Measurements from ENCODE around the gene PLCD1.
"Not testable (repeated sequence)": the region's sequence is repeated elsewhere in the genome, so short reads cannot be mapped to it uniquely, and the experiment has no call there.

The PLCD1 gene

DNA sequence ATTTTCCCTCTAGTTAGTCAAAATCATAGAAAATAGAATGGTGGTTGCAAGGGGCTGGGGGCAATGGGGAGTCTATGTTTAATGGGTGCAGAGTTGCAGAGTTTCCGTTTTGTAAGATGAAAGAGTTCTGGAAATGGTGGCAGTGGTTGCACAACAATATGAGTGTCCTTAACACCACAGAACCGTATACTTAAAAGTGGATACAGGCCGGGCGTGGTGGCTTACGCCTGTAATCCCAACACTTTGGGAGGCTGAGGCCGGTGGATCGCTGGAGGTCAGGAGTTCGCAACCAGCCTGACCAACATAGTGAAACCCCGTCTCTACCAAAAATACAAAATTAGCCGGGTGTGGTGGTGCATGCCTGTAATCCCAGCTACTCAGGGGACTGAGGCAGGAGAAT lies 41.1 kb downstream of the PLCD1 start:
- H3K4me3 ChIP-seq (ENCODE audit: low read depth, low read length) = not testable (repeated sequence)

DNA sequence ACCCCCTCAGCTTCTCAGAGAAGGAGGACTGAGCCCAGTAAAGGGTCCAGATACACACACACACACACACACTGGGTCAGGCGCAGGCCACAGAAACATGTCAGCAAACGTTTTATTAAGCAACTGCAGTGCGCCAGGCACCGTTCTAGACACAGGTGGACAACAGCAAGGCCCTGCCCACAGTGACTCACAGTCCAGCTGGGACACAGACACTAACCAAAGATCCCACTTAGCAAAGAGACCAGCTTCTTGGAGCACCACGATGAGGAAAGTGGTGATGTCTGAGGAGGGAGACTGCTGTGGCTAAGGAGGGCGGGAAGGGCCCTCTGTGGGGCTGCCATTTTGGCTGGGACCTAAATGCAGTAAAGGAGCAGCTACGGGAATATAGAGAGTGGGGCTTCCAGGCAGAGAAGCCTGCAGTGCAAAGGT lies 41.7 kb downstream of the PLCD1 start:
- no peak overlapping the region for H3K4me3 ChIP-seq (ENCODE audit: low read depth, low read length)

- no peak overlapping the region for H3K4me3 ChIP-seq (ENCODE audit: low read depth, low read length)
These were observed 42.1 kb downstream of the PLCD1 start for GRCh38 chr3:37987315-37987697.

DNA sequence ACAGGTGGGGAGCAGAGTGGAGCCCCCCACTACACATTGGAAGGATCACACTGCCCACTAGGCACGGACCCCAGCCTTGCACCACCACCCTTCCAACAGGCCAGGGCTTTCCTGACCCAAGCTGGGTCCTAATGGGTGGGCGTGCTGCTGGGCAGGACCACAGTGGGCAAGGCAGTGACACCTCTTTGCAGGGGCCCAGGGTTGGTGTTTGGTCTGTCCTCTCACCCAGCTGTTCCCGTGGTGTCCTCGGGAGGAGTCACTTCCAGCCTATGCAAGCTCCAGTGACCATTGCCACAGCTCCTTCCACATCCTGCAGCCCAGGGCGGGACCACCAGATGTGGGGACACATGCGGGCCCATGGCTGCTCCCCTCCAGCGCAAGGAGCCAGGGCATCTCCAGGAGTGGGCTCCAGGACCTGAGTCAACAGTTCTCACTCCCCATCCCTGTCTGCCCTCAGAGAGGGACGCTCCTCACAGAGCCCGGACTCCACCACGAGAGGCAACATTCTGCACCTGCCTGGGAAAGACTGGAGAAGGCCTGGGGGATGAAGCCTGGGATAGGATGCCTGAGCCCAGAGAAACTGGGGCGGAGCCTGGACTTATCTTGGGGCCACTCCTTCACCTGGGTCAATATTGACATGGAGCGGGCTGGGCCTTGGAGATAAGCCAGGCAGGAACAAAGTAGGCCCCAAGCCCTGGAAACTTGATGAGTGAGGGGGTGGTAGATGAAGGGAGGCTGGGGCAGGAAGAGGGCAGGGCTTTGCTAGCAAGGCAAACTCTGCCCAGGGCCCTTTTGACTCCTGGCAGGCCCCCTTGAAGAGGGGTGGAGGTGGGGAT lies 42.7 kb downstream of the PLCD1 start:
- H3K4me3 ChIP-seq (ENCODE audit: low read depth, low read length) = no peak overlapping the region

- H3K4me3 ChIP-seq (ENCODE audit: low read depth, low read length) = no peak overlapping the region
These were observed 43.7 kb downstream of the PLCD1 start for GRCh38 chr3:37985637-37986320.

DNA sequence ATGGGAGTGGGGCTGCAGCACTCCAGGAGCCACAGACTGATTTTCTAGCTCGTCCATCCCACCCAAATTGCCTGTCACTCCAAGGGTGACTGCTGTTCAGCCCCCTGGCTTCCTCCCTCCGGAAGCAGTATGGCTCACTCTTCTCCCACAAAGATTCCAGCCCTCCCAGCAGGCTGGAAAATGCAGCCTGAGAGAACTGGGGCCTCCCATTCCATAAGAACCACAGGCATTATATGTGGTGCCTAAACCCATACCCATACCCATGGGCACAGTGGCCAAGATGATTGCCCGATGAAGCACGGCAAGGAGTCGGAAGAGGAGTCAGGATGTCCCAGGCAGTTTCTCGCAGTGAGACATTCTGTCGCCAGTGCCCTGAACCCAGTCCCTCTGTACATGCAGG lies 44.8 kb downstream of the PLCD1 start:
- no peak overlapping the region for H3K4me3 ChIP-seq (ENCODE audit: low read depth, low read length)

- no peak overlapping the region for H3K4me3 ChIP-seq (ENCODE audit: low read depth, low read length)
These were observed 45.4 kb downstream of the PLCD1 start for GRCh38 chr3:37984051-37984450.

- no peak overlapping the region for H3K4me3 ChIP-seq (ENCODE audit: low read depth, low read length)
These were observed 47.1 kb downstream of the PLCD1 start for GRCh38 chr3:37982331-37982730.

DNA sequence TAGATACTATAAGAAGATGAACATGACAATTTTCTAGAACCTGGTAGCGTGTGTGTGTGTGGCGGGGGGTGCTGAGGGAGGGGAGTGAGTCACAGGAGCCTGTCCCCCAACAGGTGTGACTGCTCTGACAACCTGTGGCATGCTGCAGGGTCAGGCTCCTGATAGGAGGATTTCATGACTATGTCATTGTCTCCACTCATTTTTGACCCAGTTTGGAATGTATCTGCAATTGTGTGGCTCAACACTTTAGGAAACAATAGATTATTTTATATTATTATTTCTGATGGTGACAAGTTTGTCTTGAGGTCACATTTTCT lies 48.1 kb downstream of the PLCD1 start:
- H3K4me3 ChIP-seq (ENCODE audit: low read depth, low read length) = no peak overlapping the region

- no peak overlapping the region for H3K4me3 ChIP-seq (ENCODE audit: low read depth, low read length)
These were observed 48.7 kb downstream of the PLCD1 start for GRCh38 chr3:37980462-37981347.

- H3K4me3 ChIP-seq (ENCODE audit: low read depth, low read length) = no peak overlapping the region
These were observed 49.6 kb downstream of the PLCD1 start for GRCh38 chr3:37979541-37980461.

GRCh38 chr3:37974121-37975083 lies 55.0 kb downstream of the PLCD1 start:
- no peak overlapping the region for H3K4me3 ChIP-seq (ENCODE audit: low read depth, low read length)

GRCh38 chr3:37973246-37974054 lies 56.0 kb downstream of the PLCD1 start:
- H3K4me3 ChIP-seq (ENCODE audit: low read depth, low read length) = no peak overlapping the region

DNA sequence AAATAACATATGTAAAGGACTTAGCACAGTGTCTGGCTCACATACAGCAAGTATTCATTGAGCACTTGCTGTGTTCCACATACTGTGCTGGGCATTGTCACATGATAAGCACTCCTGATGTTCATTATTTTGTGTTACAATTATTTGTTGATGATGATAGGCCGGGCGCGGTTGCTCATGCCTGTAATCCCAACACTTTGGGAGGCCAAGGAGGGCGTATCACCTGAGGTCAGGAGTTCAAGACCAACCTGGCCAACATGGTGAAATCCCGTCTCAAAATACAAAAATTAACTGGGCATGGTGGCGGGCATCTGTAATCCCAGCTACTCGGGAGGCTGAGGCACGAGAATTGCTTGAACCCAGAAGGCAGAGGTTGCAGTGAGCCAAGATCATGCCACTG lies 57.4 kb downstream of the PLCD1 start:
- H3K4me3 ChIP-seq (ENCODE audit: low read depth, low read length) = not testable (repeated sequence)

DNA sequence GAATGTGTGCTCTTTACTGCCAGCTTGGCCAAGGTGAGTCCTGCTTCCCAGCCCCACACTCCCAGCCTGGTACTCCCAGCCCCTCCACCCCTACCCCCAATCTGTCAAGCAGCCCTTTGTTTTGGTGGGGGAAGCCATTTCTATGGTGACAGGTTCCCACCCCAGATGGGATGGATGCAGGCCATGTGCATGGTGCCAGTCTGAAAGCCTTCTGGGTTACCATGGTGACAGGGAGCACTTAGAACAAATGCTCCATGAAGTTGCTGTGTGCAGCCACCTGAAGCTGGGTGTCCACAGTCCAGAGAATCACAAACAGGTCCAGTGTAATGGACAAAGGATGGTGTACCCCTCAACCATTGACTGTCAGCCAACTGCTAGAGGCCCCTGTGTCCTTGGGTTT lies 58.0 kb downstream of the PLCD1 start:
- H3K4me3 ChIP-seq (ENCODE audit: low read depth, low read length) = no peak overlapping the region

DNA sequence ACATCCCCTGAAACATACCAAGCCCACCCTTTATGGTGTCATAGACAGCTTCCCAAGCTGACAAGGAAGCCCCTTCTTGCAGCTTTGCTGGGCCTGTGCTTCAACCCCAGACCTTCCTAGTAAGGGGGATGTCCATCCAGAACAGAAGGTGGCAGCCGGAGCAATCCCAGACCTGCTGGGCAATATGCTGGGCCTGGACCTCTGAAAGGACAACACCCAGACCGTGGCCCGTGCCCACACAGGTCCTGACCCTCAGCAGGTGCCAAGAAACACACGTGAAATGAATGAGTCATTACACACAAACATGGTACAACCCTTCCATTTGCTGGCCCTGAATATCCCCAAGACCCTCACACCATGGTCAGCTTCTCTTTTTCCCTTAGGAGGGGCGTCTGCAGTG lies 58.6 kb downstream of the PLCD1 start:
- no peak overlapping the region for H3K4me3 ChIP-seq (ENCODE audit: low read depth, low read length)

- no peak overlapping the region for H3K4me3 ChIP-seq (ENCODE audit: low read depth, low read length)
These were observed 59.8 kb downstream of the PLCD1 start for GRCh38 chr3:37969596-37970100.

- no peak overlapping the region for H3K4me3 ChIP-seq (ENCODE audit: low read depth, low read length)
These were observed 60.4 kb downstream of the PLCD1 start for GRCh38 chr3:37968813-37969595.

Data from iPS-11a (cell line).